ENCODE measurements around the gene SAFB.

SAFB gene

GRCh38 chr19:5661483-5661882, 38.6 kb downstream of the SAFB start:
- Histone ChIP-seq H3K4me1 (no peaks in the 10 kb centered on the region), H3K4me3 (ENCODE audit: low read depth, low read length) (no peak overlapping the region), H3K4me2 (ENCODE audit: low read length) (no peak overlapping the region), H3K9me3 (ENCODE audit: control insufficient read depth, low read length) (no peaks in the 10 kb centered on the region), H3K27ac (no peak overlapping the region), H3K27me3 (ENCODE audit: control insufficient read depth, insufficient read depth, low read length) (no peaks in the 10 kb centered on the region), H2AFZ (no peak overlapping the region), H3K36me3 (ENCODE audit: control insufficient read depth, insufficient read depth, low read length) (no peaks in the 10 kb centered on the region), H3K9ac (no peak overlapping the region), H3K79me2 (peaks cover 22% of the 10 kb centered on the region)
- no peak for TF ChIP-seq CTCF (IDR thresholded peaks at IDR 0.05)

- Histone ChIP-seq H3K27ac (no peak overlapping the region), H3K9ac (no peak overlapping the region), H3K79me2 (peaks cover 7% of the 10 kb centered on the region), H3K4me3 (ENCODE audit: low read depth, low read length) (no peak overlapping the region), H3K4me2 (ENCODE audit: low read length) (no peak overlapping the region), H3K36me3 (ENCODE audit: control insufficient read depth, insufficient read depth, low read length) (no peaks in the 10 kb centered on the region), H2AFZ (no peak overlapping the region), H3K9me3 (ENCODE audit: control insufficient read depth, low read length) (no peaks in the 10 kb centered on the region), H3K27me3 (ENCODE audit: control insufficient read depth, insufficient read depth, low read length) (no peaks in the 10 kb centered on the region), H3K4me1 (no peaks in the 10 kb centered on the region)
- TF ChIP-seq CTCF (IDR thresholded peaks at IDR 0.05), result no peak
Measured at GRCh38 chr19:5663904-5664303, 41.0 kb downstream of the SAFB start.

- H3K9me3 ChIP-seq (ENCODE audit: control insufficient read depth, low read length), result no peaks in the 10 kb centered on the region
- H2AFZ ChIP-seq, result no peak overlapping the region
- H3K27ac ChIP-seq, result no peak overlapping the region
- no peak overlapping the region for H3K4me3 ChIP-seq (ENCODE audit: low read depth, low read length)
- H3K36me3 ChIP-seq (ENCODE audit: control insufficient read depth, insufficient read depth, low read length), result no peaks in the 10 kb centered on the region
- H3K79me2 ChIP-seq, result peaks cover 6% of the 10 kb centered on the region
- no peaks in the 10 kb centered on the region for H3K27me3 ChIP-seq (ENCODE audit: control insufficient read depth, insufficient read depth, low read length)
- H3K9ac ChIP-seq, result no peak overlapping the region
- no peak overlapping the region for H3K4me2 ChIP-seq (ENCODE audit: low read length)
- no peaks in the 10 kb centered on the region for H3K4me1 ChIP-seq
- no peak for TF ChIP-seq CTCF (IDR thresholded peaks at IDR 0.05)
Measured at GRCh38 chr19:5664515-5664914, 41.6 kb downstream of the SAFB start.

- Histone ChIP-seq H3K4me2 (ENCODE audit: low read length) (no peak overlapping the region), H3K4me3 (ENCODE audit: low read depth, low read length) (no peak overlapping the region), H3K79me2 (peaks cover 3% of the 10 kb centered on the region), H3K36me3 (ENCODE audit: control insufficient read depth, insufficient read depth, low read length) (no peaks in the 10 kb centered on the region), H3K9me3 (ENCODE audit: control insufficient read depth, low read length) (no peaks in the 10 kb centered on the region), H3K4me1 (no peaks in the 10 kb centered on the region), H3K9ac (no peak overlapping the region), H3K27me3 (ENCODE audit: control insufficient read depth, insufficient read depth, low read length) (no peaks in the 10 kb centered on the region), H3K27ac (no peak overlapping the region), H2AFZ (no peak overlapping the region)
- no peak for TF ChIP-seq CTCF (IDR thresholded peaks at IDR 0.05)
Measured at GRCh38 chr19:5665781-5666513, 43.1 kb downstream of the SAFB start.
